ENCODE measurements around the gene DMXL2. TPM values are rescaled to one million over a fixed set of nuclear protein-coding genes. Genes with fewer than 3 reads are reported as not detected.

The DMXL2 gene, protein sequence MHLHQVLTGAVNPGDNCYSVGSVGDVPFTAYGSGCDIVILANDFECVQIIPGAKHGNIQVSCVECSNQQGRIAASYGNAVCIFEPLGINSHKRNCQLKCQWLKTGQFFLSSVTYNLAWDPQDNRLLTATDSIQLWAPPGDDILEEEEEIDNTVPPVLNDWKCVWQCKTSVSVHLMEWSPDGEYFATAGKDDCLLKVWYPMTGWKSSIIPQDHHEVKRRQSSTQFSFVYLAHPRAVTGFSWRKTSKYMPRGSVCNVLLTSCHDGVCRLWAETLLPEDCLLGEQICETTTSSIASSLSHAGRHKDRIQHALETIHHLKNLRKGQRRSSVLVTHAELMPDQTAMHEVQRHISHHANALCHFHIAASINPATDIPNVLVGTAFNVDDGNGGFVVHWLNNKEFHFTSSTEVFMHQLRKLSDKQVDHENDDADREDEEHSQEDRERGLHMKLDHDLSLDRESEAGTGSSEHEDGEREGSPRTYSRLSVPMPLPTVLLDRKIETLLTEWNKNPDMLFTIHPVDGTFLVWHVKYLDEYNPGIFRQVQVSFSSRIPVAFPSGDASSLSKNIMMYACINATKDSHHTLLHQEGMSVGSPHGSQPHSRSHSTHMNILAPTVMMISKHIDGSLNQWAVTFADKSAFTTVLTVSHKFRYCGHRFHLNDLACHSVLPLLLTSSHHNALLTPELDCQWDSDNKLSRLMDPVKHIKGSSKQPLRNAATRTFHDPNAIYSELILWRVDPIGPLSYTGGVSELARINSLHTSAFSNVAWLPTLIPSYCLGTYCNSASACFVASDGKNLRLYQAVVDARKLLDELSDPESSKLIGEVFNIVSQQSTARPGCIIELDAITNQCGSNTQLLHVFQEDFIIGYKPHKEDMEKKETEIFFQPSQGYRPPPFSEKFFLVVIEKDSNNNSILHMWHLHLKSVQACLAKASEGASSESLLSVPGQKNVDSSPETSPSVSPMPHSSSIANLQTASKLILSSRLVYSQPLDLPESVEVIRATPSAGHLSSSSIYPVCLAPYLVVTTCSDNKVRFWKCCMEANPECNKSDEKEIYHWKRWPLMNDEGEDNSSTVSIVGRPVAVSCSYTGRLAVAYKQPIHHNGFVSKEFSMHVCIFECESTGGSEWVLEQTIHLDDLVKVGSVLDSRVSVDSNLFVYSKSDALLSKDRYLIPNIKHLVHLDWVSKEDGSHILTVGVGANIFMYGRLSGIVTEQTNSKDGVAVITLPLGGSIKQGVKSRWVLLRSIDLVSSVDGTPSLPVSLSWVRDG (N-terminal part only)
- 18.0 and 18.9 TPM in 2 replicates for total RNA-seq

DNA sequence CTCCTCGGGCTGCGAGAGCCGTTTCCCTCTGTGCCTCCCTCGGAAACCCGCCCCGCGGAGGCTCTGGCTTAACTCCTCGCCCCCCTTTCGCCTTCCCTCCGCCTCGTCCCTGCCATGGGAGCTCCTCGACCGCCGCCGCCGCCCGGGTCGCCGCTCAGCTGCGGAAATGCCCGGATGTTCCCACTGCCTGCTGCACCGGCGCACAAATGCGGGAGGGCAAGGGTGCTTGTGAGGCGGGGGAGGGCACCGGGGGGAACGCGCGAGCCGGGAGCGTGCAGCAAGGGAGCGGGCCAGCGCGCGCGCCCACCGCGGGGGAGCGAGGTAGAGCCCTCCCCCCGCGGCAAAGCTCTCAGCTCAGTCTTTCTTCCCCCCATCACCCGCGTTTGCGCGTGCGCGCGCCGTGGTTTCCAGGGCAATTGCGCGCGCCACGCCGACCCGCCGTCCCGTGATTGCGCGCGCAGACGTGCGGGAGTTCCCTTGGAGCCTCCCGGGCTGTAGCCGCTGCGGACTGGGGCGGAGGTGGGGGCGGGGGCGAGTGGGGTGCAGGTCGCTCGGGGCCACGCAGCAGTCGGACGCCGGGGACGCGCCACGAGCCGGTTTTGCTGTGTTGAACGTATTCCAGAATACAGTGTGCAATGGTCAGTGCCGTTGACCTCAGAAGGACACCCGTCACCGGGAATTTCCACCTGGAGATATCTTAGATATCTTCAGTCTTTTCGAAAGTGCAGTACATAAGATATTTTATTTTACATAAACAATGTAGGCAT is at the start of gene DMXL2:
DMXL2 (minus strand) TSS at position 168 of the 767 bp plus-strand sequence. CDS start 226 bp downstream, outside the sequence.

Other genes with a start within 250 kb of the DMXL2 start
- not detected in 2 replicates for gene SCG3, start 58.7 kb upstream of the DMXL2 start, total RNA-seq
- gene LYSMD2, start 114.9 kb upstream of the DMXL2 start, total RNA-seq: 2.7 and 4.9 TPM in 2 replicates
- 8.5 and 8.7 TPM in 2 replicates for gene TMOD2, start 128.8 kb upstream of the DMXL2 start, total RNA-seq
- gene TMOD3, start 206.9 kb upstream of the DMXL2 start, total RNA-seq: 59.7 and 81.2 TPM in 2 replicates